GM21825 (cell line): ENCODE results near the gene TMEM220.

Experiments
- ATAC-seq: cut with Tn5 transposase; IDR thresholded peaks from one replicate; pipeline ENCODE4 v1.9.1; 2021; ENCODE audit warnings: mild to moderate bottlenecking, moderate library complexity; ENCODE audit not compliant: unreplicated experiment

TMEM220 gene

GRCh38 chr17:10729334-10730193 is at the start of gene TMEM220:
Gene TMEM220, minus strand, starts transcription at chr17:10730023. Its CDS starts 172 bp downstream, at chr17:10729851.
- peak; percentile 74 for ATAC-seq

- ATAC-seq: no peak
Observed at GRCh38 chr17:10779609-10780008, 49.8 kb upstream of the TMEM220 start.

GRCh38 chr17:10777890-10778289 is 48.1 kb upstream of the TMEM220 start:
- no peak for ATAC-seq

GRCh38 chr17:10777131-10777807 is 47.4 kb upstream of the TMEM220 start:
- ATAC-seq: no peak

GRCh38 chr17:10776381-10776780 is 46.6 kb upstream of the TMEM220 start:
- ATAC-seq: no peak

- no peak for ATAC-seq
Observed at GRCh38 chr17:10775740-10776356, 46.0 kb upstream of the TMEM220 start.

- ATAC-seq: no peak
Observed at GRCh38 chr17:10775058-10775457, 45.2 kb upstream of the TMEM220 start.

- no peak for ATAC-seq
Observed at GRCh38 chr17:10773391-10773790, 43.6 kb upstream of the TMEM220 start.

GRCh38 chr17:10772425-10773380 is 42.9 kb upstream of the TMEM220 start:
- no peak for ATAC-seq

- no peak for ATAC-seq
Observed at GRCh38 chr17:10771148-10771547, 41.3 kb upstream of the TMEM220 start.

- no peak for ATAC-seq
Observed at GRCh38 chr17:10769840-10770239, 40.0 kb upstream of the TMEM220 start.

GRCh38 chr17:10768750-10769251 is 39.0 kb upstream of the TMEM220 start:
- no peak for ATAC-seq

- ATAC-seq: no peak
Observed at GRCh38 chr17:10767232-10767631, 37.4 kb upstream of the TMEM220 start.

- ATAC-seq: no peak
Observed at GRCh38 chr17:10762037-10762436, 32.2 kb upstream of the TMEM220 start.

GRCh38 chr17:10761281-10761680 is 31.5 kb upstream of the TMEM220 start:
- ATAC-seq: no peak

GRCh38 chr17:10758062-10758461 is 28.2 kb upstream of the TMEM220 start:
- ATAC-seq: no peak

GRCh38 chr17:10757647-10758046 is 27.8 kb upstream of the TMEM220 start:
- ATAC-seq: no peak

GRCh38 chr17:10757067-10757466 is 27.2 kb upstream of the TMEM220 start:
- ATAC-seq: no peak

GRCh38 chr17:10756619-10757018 is 26.8 kb upstream of the TMEM220 start:
- ATAC-seq: no peak

- no peak for ATAC-seq
Observed at GRCh38 chr17:10756185-10756584, 26.4 kb upstream of the TMEM220 start.
